ENCODE data around the gene MYO16. TPM values are rescaled to one million over a fixed set of nuclear protein-coding genes. Genes with fewer than 3 reads are reported as not detected.

Gene MYO16
- total RNA-seq, 1 experiment from 2014 or later, result 0.49 TPM

DNA sequence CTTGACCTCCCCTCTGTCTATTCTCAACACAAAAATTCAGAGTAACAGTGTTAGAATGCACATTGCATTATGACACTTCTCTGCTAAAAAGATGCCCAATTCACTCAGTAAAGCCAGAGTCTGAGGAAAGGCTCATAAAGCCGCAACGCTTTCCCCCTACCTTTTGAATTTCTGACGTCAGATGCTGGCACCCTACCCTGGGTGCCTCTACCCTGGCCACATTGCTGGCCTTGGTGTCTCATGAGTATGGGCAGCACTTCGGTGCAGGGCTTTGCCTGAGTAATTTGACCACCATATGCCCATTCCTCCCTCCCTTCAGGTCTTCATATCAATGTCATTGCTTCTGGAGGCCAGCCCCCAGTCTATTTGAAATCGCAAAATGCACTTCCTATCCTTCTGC lies 229.3 kb downstream of the MYO16 start:
- Histone ChIP-seq H3K27me3 (replicated peaks; ENCODE audit: insufficient read depth, low read depth, low read length, poor library complexity) (no peaks in the 10 kb centered on the region), H3K27ac (ENCODE audit: low read depth, low read length, poor library complexity, severe bottlenecking) (no peak overlapping the region), H3K4me3 (ENCODE audit: low read depth, low read length, poor library complexity, severe bottlenecking) (no peak overlapping the region), H3K36me3 (ENCODE audit: insufficient read depth, low read length, poor library complexity, severe bottlenecking) (no peaks in the 10 kb centered on the region), H3K9me3 (ENCODE audit: low read depth, low read length, poor library complexity, severe bottlenecking) (no peaks in the 10 kb centered on the region), H3K4me1 (ENCODE audit: insufficient read depth, low read length, poor library complexity, severe bottlenecking) (peaks cover 8% of the 10 kb centered on the region)
- TF ChIP-seq, protein P1, sequence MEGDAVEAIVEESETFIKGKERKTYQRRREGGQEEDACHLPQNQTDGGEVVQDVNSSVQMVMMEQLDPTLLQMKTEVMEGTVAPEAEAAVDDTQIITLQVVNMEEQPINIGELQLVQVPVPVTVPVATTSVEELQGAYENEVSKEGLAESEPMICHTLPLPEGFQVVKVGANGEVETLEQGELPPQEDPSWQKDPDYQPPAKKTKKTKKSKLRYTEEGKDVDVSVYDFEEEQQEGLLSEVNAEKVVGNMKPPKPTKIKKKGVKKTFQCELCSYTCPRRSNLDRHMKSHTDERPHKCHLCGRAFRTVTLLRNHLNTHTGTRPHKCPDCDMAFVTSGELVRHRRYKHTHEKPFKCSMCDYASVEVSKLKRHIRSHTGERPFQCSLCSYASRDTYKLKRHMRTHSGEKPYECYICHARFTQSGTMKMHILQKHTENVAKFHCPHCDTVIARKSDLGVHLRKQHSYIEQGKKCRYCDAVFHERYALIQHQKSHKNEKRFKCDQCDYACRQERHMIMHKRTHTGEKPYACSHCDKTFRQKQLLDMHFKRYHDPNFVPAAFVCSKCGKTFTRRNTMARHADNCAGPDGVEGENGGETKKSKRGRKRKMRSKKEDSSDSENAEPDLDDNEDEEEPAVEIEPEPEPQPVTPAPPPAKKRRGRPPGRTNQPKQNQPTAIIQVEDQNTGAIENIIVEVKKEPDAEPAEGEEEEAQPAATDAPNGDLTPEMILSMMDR (conservative IDR thresholded peaks at IDR 0.05; ENCODE audit: low read depth, low read length), result no peak
- no peak for TF ChIP-seq EZH2 (IDR thresholded peaks at IDR 0.05; ENCODE audit: borderline replicate concordance, low read depth, low read length, poor library complexity, severe bottlenecking)
- ChIA-PET CTCF (no interaction called here), POLR2A (ENCODE audit: low non-redundant PET) (no interaction called here)
- intact Hi-C loops (cut with micrococcal nuclease; ENCODE audit: unreplicated experiment), result no loop called here
- no peak for DNase-seq (ENCODE audit: low spot score)
- BruUV-seq (replicated peaks), result no TSS peak

DNA sequence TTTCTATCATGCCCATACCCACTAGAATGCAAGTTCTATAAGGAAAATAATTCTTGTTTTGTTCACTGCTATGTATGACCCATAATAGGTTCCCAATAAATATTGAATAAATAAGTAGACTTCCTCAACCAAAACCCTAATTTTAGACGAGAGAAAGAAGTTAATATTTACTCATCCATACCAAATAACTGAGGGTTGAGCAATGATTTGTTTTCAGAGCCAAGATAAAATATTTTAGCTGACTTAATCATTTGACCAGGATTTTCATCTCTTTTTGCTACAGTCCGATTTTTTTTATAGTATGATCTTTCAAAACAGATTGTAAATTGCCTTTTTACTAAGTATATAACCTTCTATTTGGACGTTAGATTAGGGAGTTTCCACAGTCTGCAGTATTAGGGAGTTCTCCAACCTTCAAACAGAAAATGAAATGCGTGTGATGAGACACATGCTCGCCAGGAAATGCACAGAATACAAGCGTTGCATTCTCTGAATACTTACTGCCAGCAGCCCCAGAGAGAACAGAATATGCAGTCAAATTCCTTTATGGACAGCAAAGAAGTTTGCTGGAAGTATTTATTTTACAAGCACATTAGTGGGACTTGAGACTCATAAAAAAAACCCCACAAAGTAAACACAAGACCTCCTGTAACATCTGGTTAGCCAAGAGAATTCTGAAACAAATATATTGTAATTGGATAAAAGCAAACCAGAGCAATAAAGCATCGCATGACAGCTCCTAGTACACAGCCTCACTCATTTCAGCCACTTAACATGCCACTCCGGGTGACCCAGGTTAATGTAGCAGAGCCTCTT lies 230.0 kb downstream of the MYO16 start:
- CTCF ChIA-PET, result no interaction called here
- Histone ChIP-seq H3K27ac (ENCODE audit: low read depth, low read length, poor library complexity, severe bottlenecking) (no peak overlapping the region), H3K9me3 (ENCODE audit: low read depth, low read length, poor library complexity, severe bottlenecking) (no peaks in the 10 kb centered on the region), H3K36me3 (ENCODE audit: insufficient read depth, low read length, poor library complexity, severe bottlenecking) (no peaks in the 10 kb centered on the region), H3K27me3 (replicated peaks; ENCODE audit: insufficient read depth, low read depth, low read length, poor library complexity) (no peaks in the 10 kb centered on the region), H3K4me1 (ENCODE audit: insufficient read depth, low read length, poor library complexity, severe bottlenecking) (peaks cover 8% of the 10 kb centered on the region), H3K4me3 (ENCODE audit: low read depth, low read length, poor library complexity, severe bottlenecking) (no peak overlapping the region)
- TF ChIP-seq, protein P1 (conservative IDR thresholded peaks at IDR 0.05; ENCODE audit: low read depth, low read length), result no peak
- TF ChIP-seq EZH2 (IDR thresholded peaks at IDR 0.05; ENCODE audit: borderline replicate concordance, low read depth, low read length, poor library complexity, severe bottlenecking), result no peak
- peak; percentile 50 for DNase-seq (ENCODE audit: low spot score)
- POLR2A ChIA-PET (ENCODE audit: low non-redundant PET), result no interaction called here
- BruUV-seq (replicated peaks), result no TSS peak
- intact Hi-C loops (cut with micrococcal nuclease; ENCODE audit: unreplicated experiment), result no loop called here

DNA sequence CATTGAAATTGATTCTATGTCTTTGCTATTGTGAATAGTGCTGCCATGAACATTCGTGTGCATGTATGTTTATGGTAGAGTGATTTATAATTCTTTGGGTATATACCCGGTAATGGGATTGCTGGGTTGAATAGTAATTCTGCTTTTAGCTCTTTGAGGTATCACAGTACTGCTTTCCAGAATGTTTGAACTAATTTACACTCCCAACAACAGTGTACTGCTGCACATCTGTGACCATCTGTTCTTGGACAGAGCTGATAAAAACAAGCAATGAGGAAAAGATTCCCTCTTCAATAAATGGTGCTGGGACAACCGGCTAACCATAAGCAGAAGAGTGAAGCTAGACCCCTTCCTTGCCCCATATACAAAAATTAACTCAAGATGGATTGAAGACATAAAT lies 231.0 kb downstream of the MYO16 start:
- no TSS peak for BruUV-seq (replicated peaks)
- no peak for DNase-seq (ENCODE audit: low spot score)
- Histone ChIP-seq H3K9me3 (ENCODE audit: low read depth, low read length, poor library complexity, severe bottlenecking) (no peaks in the 10 kb centered on the region), H3K36me3 (ENCODE audit: insufficient read depth, low read length, poor library complexity, severe bottlenecking) (no peaks in the 10 kb centered on the region), H3K4me1 (ENCODE audit: insufficient read depth, low read length, poor library complexity, severe bottlenecking) (peaks cover 8% of the 10 kb centered on the region), H3K4me3 (ENCODE audit: low read depth, low read length, poor library complexity, severe bottlenecking) (no peak overlapping the region), H3K27me3 (replicated peaks; ENCODE audit: insufficient read depth, low read depth, low read length, poor library complexity) (no peaks in the 10 kb centered on the region), H3K27ac (ENCODE audit: low read depth, low read length, poor library complexity, severe bottlenecking) (no peak overlapping the region)
- ChIA-PET POLR2A (ENCODE audit: low non-redundant PET) (no interaction called here), CTCF (no interaction called here)
- intact Hi-C loops (cut with micrococcal nuclease; ENCODE audit: unreplicated experiment), result no loop called here
- TF ChIP-seq, protein P1 (conservative IDR thresholded peaks at IDR 0.05; ENCODE audit: low read depth, low read length), result no peak
- TF ChIP-seq EZH2 (IDR thresholded peaks at IDR 0.05; ENCODE audit: borderline replicate concordance, low read depth, low read length, poor library complexity, severe bottlenecking), result no peak
